ENCODE data around the gene IMMP2L. TPM values are rescaled to one million over a fixed set of nuclear protein-coding genes. Genes with fewer than 3 reads are reported as not detected.

Gene IMMP2L
- total RNA-seq, 1 experiment from 2014 or later: 8.6 TPM

DNA sequence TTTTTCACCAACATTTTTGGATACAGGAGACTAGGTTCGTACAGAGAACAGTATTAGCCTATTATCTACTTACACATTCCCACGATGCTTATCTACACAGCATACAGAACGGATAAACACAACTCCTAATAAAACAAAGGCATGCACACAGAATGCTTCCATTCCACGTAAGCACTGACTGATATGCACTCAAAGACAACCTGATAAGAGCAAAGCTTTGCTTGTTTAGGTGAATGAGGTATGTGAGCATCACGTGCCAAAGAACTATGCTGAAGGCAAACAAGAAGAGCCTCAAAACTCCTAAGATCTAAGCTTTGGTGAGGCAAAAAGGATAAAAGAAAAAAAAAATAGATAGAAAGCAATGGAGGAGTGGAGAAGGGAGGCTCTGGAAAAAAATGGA is 884.9 kb downstream of the IMMP2L start:
- Histone ChIP-seq H3K27ac (ENCODE audit: low read length) (no peak overlapping the region), H2AFZ (ENCODE audit: low read length) (no peak overlapping the region), H3K36me3 (ENCODE audit: low read depth, low read length) (no peaks in the 10 kb centered on the region), H3K9me2 (replicated peaks; ENCODE audit: low read length) (no peaks in the 10 kb centered on the region), H4K20me1 (ENCODE audit: low read length) (no peaks in the 10 kb centered on the region), H3K79me2 (ENCODE audit: low read length) (no peaks in the 10 kb centered on the region), H3K4me3 (ENCODE audit: low read length) (no peak overlapping the region), H3K4me2 (ENCODE audit: low read length) (no peak overlapping the region), H3K9me3 (ENCODE audit: low read length) (no peaks in the 10 kb centered on the region), H3K27me3 (ENCODE audit: low read length) (no peaks in the 10 kb centered on the region), H3K9ac (ENCODE audit: low read length) (no peak overlapping the region), H3K4me1 (ENCODE audit: insufficient read depth, low read length) (no peaks in the 10 kb centered on the region), H3F3A (ENCODE audit: low read length, unreplicated experiment) (no peaks in the 10 kb centered on the region)
- BruUV-seq (replicated peaks): no TSS peak
- ChIA-PET CTCF (no interaction called here), POLR2A (ENCODE audit: unreplicated experiment) (no interaction called here)
- ATAC-seq (no peak), DNase-seq (no peak)
- intact Hi-C loops (cut with micrococcal nuclease): no loop called here
- no peak for TF ChIP-seq EZH2 (IDR thresholded peaks at IDR 0.05; ENCODE audit: low read length, unreplicated experiment)
- TF ChIP-seq CTCF (conservative IDR thresholded peaks at IDR 0.05; ENCODE audit: low read depth, low read length): no peak
- no peak for TF ChIP-seq EZH2phosphoT487 (IDR thresholded peaks at IDR 0.05; ENCODE audit: borderline replicate concordance, low read length)

GRCh38 chr7:110676785-110677184 is 885.5 kb downstream of the IMMP2L start:
- H2AFZ ChIP-seq (ENCODE audit: low read length): no peak overlapping the region
- no peaks in the 10 kb centered on the region for H3K79me2 ChIP-seq (ENCODE audit: low read length)
- BruUV-seq (replicated peaks): no TSS peak
- H3F3A ChIP-seq (ENCODE audit: low read length, unreplicated experiment): no peaks in the 10 kb centered on the region
- DNase-seq (no peak), ATAC-seq (no peak)
- H3K27ac ChIP-seq (ENCODE audit: low read length): no peak overlapping the region
- H3K4me1 ChIP-seq (ENCODE audit: insufficient read depth, low read length): no peaks in the 10 kb centered on the region
- no peak overlapping the region for H3K4me2 ChIP-seq (ENCODE audit: low read length)
- ChIA-PET POLR2A (ENCODE audit: unreplicated experiment) (no interaction called here), CTCF (no interaction called here)
- TF ChIP-seq CTCF (conservative IDR thresholded peaks at IDR 0.05; ENCODE audit: low read depth, low read length): no peak
- no peak for TF ChIP-seq EZH2phosphoT487 (IDR thresholded peaks at IDR 0.05; ENCODE audit: borderline replicate concordance, low read length)
- no peak for TF ChIP-seq EZH2 (IDR thresholded peaks at IDR 0.05; ENCODE audit: low read length, unreplicated experiment)
- no peaks in the 10 kb centered on the region for H4K20me1 ChIP-seq (ENCODE audit: low read length)
- intact Hi-C loops (cut with micrococcal nuclease): no loop called here
- H3K27me3 ChIP-seq (ENCODE audit: low read length): no peaks in the 10 kb centered on the region
- H3K9me3 ChIP-seq (ENCODE audit: low read length): no peaks in the 10 kb centered on the region
- H3K4me3 ChIP-seq (ENCODE audit: low read length): no peak overlapping the region
- H3K9ac ChIP-seq (ENCODE audit: low read length): no peak overlapping the region
- no peaks in the 10 kb centered on the region for H3K36me3 ChIP-seq (ENCODE audit: low read depth, low read length)
- no peaks in the 10 kb centered on the region for H3K9me2 ChIP-seq (replicated peaks; ENCODE audit: low read length)

DNA sequence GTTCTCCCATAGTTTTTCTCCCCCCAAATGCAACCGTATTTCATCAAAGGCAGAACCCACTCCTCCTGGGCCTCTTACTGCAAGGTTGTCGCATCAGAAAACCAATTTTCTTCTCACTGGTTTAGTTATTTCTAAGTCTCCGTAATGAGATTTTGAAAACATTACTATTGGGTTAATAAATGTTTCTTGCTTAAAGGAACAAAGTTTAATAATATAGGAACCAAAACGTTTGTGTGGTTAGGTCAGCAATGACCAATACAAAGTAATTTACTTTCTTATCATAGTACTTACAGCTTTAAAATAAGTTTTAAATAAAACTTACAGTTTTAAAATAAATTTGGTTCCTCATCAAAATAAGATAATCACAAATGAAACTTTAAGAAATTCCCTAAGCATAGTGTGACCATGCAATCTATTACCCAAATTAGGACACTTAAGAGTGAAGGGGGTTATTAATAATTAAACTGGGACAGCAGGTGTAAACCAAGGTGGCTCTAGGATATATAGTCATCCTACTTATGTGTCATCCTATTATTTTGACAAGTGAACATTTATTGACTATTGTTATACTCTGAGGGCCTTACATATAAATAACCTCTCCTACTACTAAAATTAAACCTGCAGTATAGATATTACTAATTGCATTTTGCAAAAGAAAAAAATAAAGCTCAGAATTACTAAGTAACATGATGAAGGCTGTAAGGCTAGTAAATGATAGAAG is 886.7 kb downstream of the IMMP2L start:
- no TSS peak for BruUV-seq (replicated peaks)
- H3K27me3 ChIP-seq (ENCODE audit: low read length): no peaks in the 10 kb centered on the region
- intact Hi-C loops (cut with micrococcal nuclease): no loop called here

More for the DNA sequence above, 886.7 kb downstream of the IMMP2L start:
- H2AFZ ChIP-seq (ENCODE audit: low read length): no peak overlapping the region
- TF ChIP-seq EZH2 (IDR thresholded peaks at IDR 0.05; ENCODE audit: low read length, unreplicated experiment): no peak
- no peak for TF ChIP-seq EZH2phosphoT487 (IDR thresholded peaks at IDR 0.05; ENCODE audit: borderline replicate concordance, low read length)
- TF ChIP-seq CTCF (conservative IDR thresholded peaks at IDR 0.05; ENCODE audit: low read depth, low read length): no peak
- H3F3A ChIP-seq (ENCODE audit: low read length, unreplicated experiment): no peaks in the 10 kb centered on the region
- H3K4me2 ChIP-seq (ENCODE audit: low read length): no peak overlapping the region
- H3K9me2 ChIP-seq (replicated peaks; ENCODE audit: low read length): no peaks in the 10 kb centered on the region
- no peaks in the 10 kb centered on the region for H4K20me1 ChIP-seq (ENCODE audit: low read length)
- no peaks in the 10 kb centered on the region for H3K9me3 ChIP-seq (ENCODE audit: low read length)
- ATAC-seq: no peak
- no peaks in the 10 kb centered on the region for H3K4me1 ChIP-seq (ENCODE audit: insufficient read depth, low read length)
- no peak overlapping the region for H3K27ac ChIP-seq (ENCODE audit: low read length)
- no peaks in the 10 kb centered on the region for H3K36me3 ChIP-seq (ENCODE audit: low read depth, low read length)
- ChIA-PET CTCF (no interaction called here), POLR2A (ENCODE audit: unreplicated experiment) (no interaction called here)
- no peak overlapping the region for H3K9ac ChIP-seq (ENCODE audit: low read length)
- H3K4me3 ChIP-seq (ENCODE audit: low read length): no peak overlapping the region
- no peak for DNase-seq
- no peaks in the 10 kb centered on the region for H3K79me2 ChIP-seq (ENCODE audit: low read length)
